Endothelial cell of umbilical vein (primary cell): ENCODE measurements around the gene FOXS1. TPM values are rescaled to one million over a fixed set of nuclear protein-coding genes. Genes with fewer than 3 reads are reported as not detected.

Experiments
- BruUV-seq: library from RNA; stranded (reverse); fragments of 400-500 nt; replicated peaks from 2 replicates; lab custom pipeline; 2021; lab: Mats Ljungman, UMichigan
- CTCF ChIA-PET: fragments of 300-600, 350-600 bp; sonication (Branson Sonifier 250); formaldehyde crosslinking; loops from one replicate; lab custom pipeline; 2021; ENCODE audit warnings: antibody characterized with exemption, inconsistent platforms; lab: Charles Lee
- POLR2A ChIA-PET: fragments of 300-600, 350-600 bp; sonication (Branson Sonifier 250); formaldehyde crosslinking; loops from one replicate; lab custom pipeline; 2021; ENCODE audit warnings: antibody characterized with exemption, inconsistent platforms; lab: Charles Lee
- DNase-seq: peaks from one replicate; pipeline ENCODE4 v3.0.0-alpha.2; 2011; ENCODE audit warnings: low read depth, low spot score
- FAIRE-seq: peaks from 2 replicates; lab custom pipeline; 2011; peaks lifted over from hg19 to GRCh38; lab: Jason Lieb, UNC
- H2AFZ ChIP-seq: 2 replicates; pipeline ENCODE4 v1.6.0; 2012; ENCODE audit warnings: low read depth, low read length, control low read depth, inconsistent platforms
- H3K27ac ChIP-seq: 2 replicates; pipeline ENCODE4 v1.5.1; 2011; ENCODE audit warnings: low read depth, mild to moderate bottlenecking, control low read depth, low read length, moderate library complexity; ENCODE audit not compliant: insufficient read depth
- H3K27me3 ChIP-seq, 2 experiments: 2 replicates each; pipeline versions ENCODE4 v1.6.0 to v1.6.1; 2011; ENCODE audit warnings: low read length in 2 of 2, mixed read lengths in 1 of 2; ENCODE audit not compliant: control insufficient read depth in 2 of 2, insufficient read depth in 2 of 2
- H3K36me3 ChIP-seq, 2 experiments: 2 replicates in 1 of 2; 3 replicates in 1 of 2; pipeline ENCODE4 v1.5.1; 2011; ENCODE audit warnings: low read length in 2 of 2, mild to moderate bottlenecking in 1 of 2, moderate library complexity in 1 of 2; ENCODE audit not compliant: control insufficient read depth in 2 of 2, insufficient read depth in 2 of 2; ENCODE audit errors: extremely low read depth in 1 of 2
- H3K4me1 ChIP-seq: 3 replicates; pipeline ENCODE4 v1.5.1; 2011; ENCODE audit warnings: mild to moderate bottlenecking, low read length; ENCODE audit not compliant: control insufficient read depth, insufficient read depth; ENCODE audit errors: extremely low read depth
- H3K4me2 ChIP-seq: 2 replicates; pipeline ENCODE4 v1.6.1; 2011; ENCODE audit warnings: low read length, control low read depth, mixed read lengths; ENCODE audit not compliant: insufficient read depth
- H3K4me3 ChIP-seq, 3 experiments: fragments of 200-600 bp in 1 of 3; sonication (generic), shearing (Covaris generic) in 1 of 3; replicated peaks in 1 of 3; 2 replicates each; pipeline ENCODE4 v1.5.1; 2011 to 2016; ENCODE audit warnings: control low read depth in 3 of 3, low read length in 3 of 3, mild to moderate bottlenecking in 2 of 3, inconsistent platforms in 1 of 3, low read depth in 1 of 3, moderate library complexity in 1 of 3; ENCODE audit not compliant: insufficient read depth in 1 of 3
- H3K79me2 ChIP-seq: 2 replicates; pipeline ENCODE4 v1.6.0; 2012; ENCODE audit warnings: low read length, inconsistent platforms; ENCODE audit not compliant: control insufficient read depth, insufficient read depth
- H3K9ac ChIP-seq: replicated peaks from 2 replicates; pipeline ENCODE3; 2011; ENCODE audit warnings: low read length, control low read depth; ENCODE audit not compliant: insufficient read depth; ENCODE audit errors: extremely low read depth
- H3K9me1 ChIP-seq: replicated peaks from 3 replicates; pipeline ENCODE4 v1.6.0; 2011; ENCODE audit warnings: mild to moderate bottlenecking, low read length; ENCODE audit not compliant: control insufficient read depth, insufficient read depth; ENCODE audit errors: extremely low read depth
- H3K9me3 ChIP-seq: replicated peaks from 2 replicates; pipeline ENCODE4 v1.5.1; 2012; ENCODE audit warnings: low read length, inconsistent platforms; ENCODE audit not compliant: control insufficient read depth, insufficient read depth
- H4K20me1 ChIP-seq: replicated peaks from 2 replicates; pipeline ENCODE3; 2011; ENCODE audit warnings: mild to moderate bottlenecking, low read length; ENCODE audit not compliant: control insufficient read depth, insufficient read depth; ENCODE audit errors: extremely low read depth
- FOS ChIP-seq: IDR thresholded peaks from 2 replicates; pipeline ENCODE4 v1.6.1; 2011; ENCODE audit warnings: mild to moderate bottlenecking, low read length, moderate library complexity, borderline replicate concordance; ENCODE audit not compliant: insufficient read depth
- GATA2 ChIP-seq: IDR thresholded peaks from 2 replicates; pipeline ENCODE4 v1.7.0; 2011; ENCODE audit warnings: low read depth, mild to moderate bottlenecking, moderate library complexity, mixed read lengths, low read length; ENCODE audit not compliant: insufficient read length, insufficient read depth
- JUN ChIP-seq: IDR thresholded peaks from 2 replicates; pipeline ENCODE4 v1.6.1; 2011; ENCODE audit warnings: borderline replicate concordance, low read depth; ENCODE audit not compliant: insufficient read length, insufficient read depth
- MYC ChIP-seq: IDR thresholded peaks from one replicate; pipeline ENCODE4 v1.6.1; 2011; ENCODE audit warnings: mild to moderate bottlenecking, low read depth, low read length
- POLR2A ChIP-seq: IDR thresholded peaks from 2 replicates; pipeline ENCODE4 v1.6.1; 2012; ENCODE audit warnings: low read depth, mild to moderate bottlenecking, control low read depth, low read length
- POLR2AphosphoS5 ChIP-seq: IDR thresholded peaks from 2 replicates; pipeline ENCODE4 v1.6.1; 2012; ENCODE audit warnings: low read depth, mild to moderate bottlenecking, control low read depth, low read length, moderate library complexity; ENCODE audit not compliant: insufficient read depth
- dilution Hi-C: fragments of 300-500 bp; cut with MboI; formaldehyde crosslinking; loops from one replicate; pipeline ENCODE4 v1.15.0; 2019; ENCODE audit warnings: low sequenced_read_pairs; ENCODE audit not compliant: extremely low pct_ligation_motif_present
- intact Hi-C: fragments of 100-400 bp; cut with micrococcal nuclease; formaldehyde crosslinking; loops from one replicate; pipeline ENCODE4 v1.10.0; 2022
- polyA plus RNA-seq, 4 experiments: library from polyadenylated mRNA; depleted of rRNA in 3 of 4; stranded (reverse) in 3 of 4; unstranded in 1 of 4; fragments of >200 nt; gene quantifications; 2 replicates each; pipeline versions ENCODE4 v1.2.1 to v1.2.3, GENCODE V29; 2011 to 2012; ENCODE audit warnings: missing spikeins in 1 of 4
- total RNA-seq: library from RNA; stranded (reverse); gene quantifications from 2 replicates; pipeline ENCODE4 v1.2.3, GENCODE V29; 2021
- TF ChIP-seq, protein P1 (sequence below), 2 donors: IDR thresholded peaks; 1 replicate in 1 of 2; 2 replicates in 1 of 2; pipeline ENCODE4 v1.5.1; 2011; ENCODE audit warnings: low read length in 2 of 2, mild to moderate bottlenecking in 2 of 2, moderate library complexity in 2 of 2, control low read depth in 1 of 2, inconsistent platforms in 1 of 2, low read depth in 1 of 2; ENCODE audit not compliant: insufficient read depth in 1 of 2; ENCODE audit errors: extremely low read depth in 1 of 2
- TF ChIP-seq, protein P2 (sequence below): IDR thresholded peaks from 2 replicates; pipeline ENCODE4 v1.6.1; 2011; ENCODE audit not compliant: insufficient read depth, insufficient read length

FOXS1 gene
- total and polyA plus RNA-seq, 2 donors (not counting 3 experiments of a cell fraction or from before 2014, with no cell fraction given): 0.84 TPM; not detected in 1

DNA sequence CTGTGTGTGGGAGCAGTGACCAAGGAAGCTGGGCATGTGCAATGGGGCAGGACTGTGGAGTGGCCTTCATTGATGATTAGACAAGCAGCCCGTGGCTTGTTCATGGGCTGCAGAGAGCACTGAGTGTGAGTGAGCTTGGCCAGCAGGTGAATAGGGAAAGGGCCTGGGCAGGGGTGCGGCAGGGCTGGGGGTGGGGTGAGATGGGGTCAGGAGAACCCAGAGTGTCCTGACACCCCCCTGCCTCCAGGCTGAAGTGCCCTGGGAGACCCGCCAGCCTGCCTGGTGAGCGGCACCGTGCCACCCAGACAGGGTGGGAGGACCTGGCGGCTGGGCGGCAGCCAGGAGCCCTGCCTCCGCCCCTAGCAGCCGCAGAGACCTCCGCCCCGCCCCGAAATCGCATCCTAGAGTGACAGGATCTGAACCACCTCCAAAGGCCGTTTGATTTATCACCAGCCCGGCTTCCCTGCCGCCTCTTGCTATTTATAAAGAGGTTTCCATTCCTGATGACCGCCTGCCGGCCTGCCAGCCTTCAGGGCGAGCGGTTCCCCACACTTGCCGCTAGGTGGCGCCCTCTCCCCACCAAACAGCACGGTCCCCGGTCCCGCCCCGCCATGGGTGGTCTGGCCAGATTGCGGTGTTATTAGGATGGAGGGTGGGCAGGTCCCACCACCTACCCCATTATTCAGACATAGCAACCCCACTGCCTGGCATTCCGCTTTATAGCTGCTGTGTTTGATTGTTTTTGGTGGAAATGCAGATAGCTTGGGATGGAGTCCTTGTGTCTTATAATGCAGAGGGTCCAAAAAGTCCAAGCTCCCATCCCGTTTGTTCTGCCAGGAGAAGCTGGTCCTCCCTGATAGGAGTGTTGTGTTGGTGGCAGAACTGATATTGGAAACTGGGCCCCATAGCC lies 22.7 kb downstream of the FOXS1 start:
- Histone ChIP-seq H3K27ac (peak overlapping the region; percentile 26), H3K27me3 (no peaks in the 10 kb centered on the region), H3K36me3 (no peaks in the 10 kb centered on the region), H2AFZ (peak overlapping the region; percentile 53), H3K4me2 (no peak overlapping the region), H3K4me3 (no peak overlapping the region), H3K79me2 (no peaks in the 10 kb centered on the region), H3K9me3 (no peaks in the 10 kb centered on the region), H3K9ac (no peak overlapping the region), H3K9me1 (no peaks in the 10 kb centered on the region), H4K20me1 (no peaks in the 10 kb centered on the region), H3K4me1 (peaks cover 22% of the 10 kb centered on the region)
- intact Hi-C loops: loop anchor here (1.0 kb wide), 8 partner anchors 11 to 830 kb away; partner anchors contain the start of gene PDRG1
- BruUV-seq: no TSS peak
- FAIRE-seq: peak; percentile 94
- dilution Hi-C loops: no loop called here
- TF ChIP-seq, protein P1, sequence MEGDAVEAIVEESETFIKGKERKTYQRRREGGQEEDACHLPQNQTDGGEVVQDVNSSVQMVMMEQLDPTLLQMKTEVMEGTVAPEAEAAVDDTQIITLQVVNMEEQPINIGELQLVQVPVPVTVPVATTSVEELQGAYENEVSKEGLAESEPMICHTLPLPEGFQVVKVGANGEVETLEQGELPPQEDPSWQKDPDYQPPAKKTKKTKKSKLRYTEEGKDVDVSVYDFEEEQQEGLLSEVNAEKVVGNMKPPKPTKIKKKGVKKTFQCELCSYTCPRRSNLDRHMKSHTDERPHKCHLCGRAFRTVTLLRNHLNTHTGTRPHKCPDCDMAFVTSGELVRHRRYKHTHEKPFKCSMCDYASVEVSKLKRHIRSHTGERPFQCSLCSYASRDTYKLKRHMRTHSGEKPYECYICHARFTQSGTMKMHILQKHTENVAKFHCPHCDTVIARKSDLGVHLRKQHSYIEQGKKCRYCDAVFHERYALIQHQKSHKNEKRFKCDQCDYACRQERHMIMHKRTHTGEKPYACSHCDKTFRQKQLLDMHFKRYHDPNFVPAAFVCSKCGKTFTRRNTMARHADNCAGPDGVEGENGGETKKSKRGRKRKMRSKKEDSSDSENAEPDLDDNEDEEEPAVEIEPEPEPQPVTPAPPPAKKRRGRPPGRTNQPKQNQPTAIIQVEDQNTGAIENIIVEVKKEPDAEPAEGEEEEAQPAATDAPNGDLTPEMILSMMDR (IDR thresholded peaks at IDR 0.05; ENCODE audit: extremely low read depth in 1 of 2, insufficient read depth in 1 of 2, low read depth in 1 of 2, low read length in 2 of 2): peak; percentile 96 to 97
- TF ChIP-seq POLR2AphosphoS5: no peak
- DNase-seq: peak; percentile 62
- POLR2A ChIA-PET: no interaction called here
- CTCF ChIA-PET: interaction anchor here (0.7 to 25.3 kb wide), 19 partner anchors 8 to 956 kb away, joined by 3 to 619 read pairs (median 4); partner anchors contain the start of genes FOXS1 and PDRG1

DNA sequence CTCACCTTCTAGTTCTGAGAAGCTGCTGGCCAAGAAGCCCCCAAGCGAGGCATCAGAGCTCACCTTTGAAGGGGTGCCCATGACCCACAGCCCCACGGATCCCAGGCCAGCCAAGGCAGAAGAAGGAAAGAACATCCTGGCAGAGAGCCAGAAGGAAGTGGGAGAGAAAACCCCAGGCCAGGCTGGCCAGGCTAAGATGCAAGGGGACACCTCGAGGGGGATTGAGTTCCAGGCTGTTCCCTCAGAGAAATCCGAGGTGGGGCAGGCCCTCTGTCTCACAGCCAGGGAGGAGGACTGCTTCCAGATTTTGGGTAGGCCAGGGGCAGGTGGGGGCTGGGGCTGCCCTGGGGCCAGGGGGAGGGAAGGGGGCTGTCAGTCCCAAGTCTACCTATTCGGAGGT lies 24.0 kb downstream of the FOXS1 start:
- intact Hi-C loops: no loop called here
- POLR2A ChIA-PET: no interaction called here

More for the DNA sequence above, 24.0 kb downstream of the FOXS1 start:
- Histone ChIP-seq H3K4me2 (no peak overlapping the region), H3K9me1 (no peaks in the 10 kb centered on the region), H3K36me3 (no peaks in the 10 kb centered on the region), H3K4me3 (no peak overlapping the region), H4K20me1 (no peaks in the 10 kb centered on the region), H3K9ac (no peak overlapping the region), H3K4me1 (peaks cover 22% of the 10 kb centered on the region), H3K79me2 (no peaks in the 10 kb centered on the region), H3K9me3 (no peaks in the 10 kb centered on the region), H3K27ac (no peak overlapping the region), H3K27me3 (no peaks in the 10 kb centered on the region), H2AFZ (no peak overlapping the region)
- TF ChIP-seq GATA2 (no peak), JUN (no peak), POLR2A (no peak), FOS (no peak), MYC (no peak)
- TF ChIP-seq, protein P2, sequence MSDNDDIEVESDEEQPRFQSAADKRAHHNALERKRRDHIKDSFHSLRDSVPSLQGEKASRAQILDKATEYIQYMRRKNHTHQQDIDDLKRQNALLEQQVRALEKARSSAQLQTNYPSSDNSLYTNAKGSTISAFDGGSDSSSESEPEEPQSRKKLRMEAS: no peak
- no peak for DNase-seq
- FAIRE-seq: no peak
- dilution Hi-C loops: no loop called here
- no TSS peak for BruUV-seq
- CTCF ChIA-PET: interaction anchor here (2.5 to 25.3 kb wide), 4 partner anchors 29 to 270 kb away, joined by 27 to 619 read pairs (median 59); partner anchors contain the start of genes FOXS1 and PDRG1
